EH (cell line): ENCODE results near the gene GNG4.
"Not testable (repeated sequence)": the region's sequence is repeated elsewhere in the genome, so short reads cannot be mapped to it uniquely, and the experiment has no call there.

Experiments
- DNase-seq: peaks from one replicate; pipeline ENCODE4 v3.0.0-alpha.2; 2015; ENCODE audit warnings: low read depth

Gene GNG4

GRCh38 chr1:235624721-235625333 is 24.8 kb downstream of the GNG4 start:
- DNase-seq = peak; percentile 70

- DNase-seq = no peak
These were observed 26.4 kb downstream of the GNG4 start for GRCh38 chr1:235622936-235623779.

DNA sequence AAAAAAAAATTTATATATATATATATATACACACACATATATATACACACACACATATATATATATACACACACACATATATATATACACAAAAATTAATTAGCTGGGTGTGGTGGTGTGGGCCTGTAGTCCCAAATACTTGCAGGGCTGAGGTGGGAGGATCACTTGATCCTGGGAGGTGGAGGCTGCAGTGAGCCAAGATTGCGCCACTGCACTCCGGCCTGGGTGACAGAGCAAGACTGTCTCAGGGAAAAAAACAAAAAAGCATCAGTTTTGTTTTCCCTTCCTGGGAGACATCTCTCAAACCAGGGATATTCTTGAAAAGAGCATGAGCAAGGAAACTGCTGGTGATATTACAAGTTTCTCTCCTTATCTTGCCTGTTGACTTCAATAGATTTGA is 30.4 kb downstream of the GNG4 start:
- peak; percentile 11 for DNase-seq

DNA sequence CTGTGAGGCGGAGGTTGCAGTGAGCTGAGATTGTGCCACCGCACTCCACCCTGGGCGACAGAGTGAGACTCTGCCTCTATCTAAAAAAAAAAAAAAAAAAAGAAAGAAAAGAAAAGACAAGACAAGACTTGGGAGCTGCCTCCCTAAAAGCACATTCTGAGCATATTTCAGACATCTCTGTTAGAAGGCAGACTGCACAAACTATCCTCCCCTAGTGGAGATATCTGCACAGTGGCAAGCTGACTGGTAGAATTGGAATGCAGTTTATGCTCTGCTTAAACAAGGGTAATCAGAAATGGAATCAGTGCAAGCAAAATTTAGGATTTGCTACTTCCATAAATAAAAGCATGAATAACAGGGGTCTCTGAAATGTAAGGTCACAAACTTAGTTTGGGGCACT is 31.8 kb downstream of the GNG4 start:
- DNase-seq = peak; percentile 89

DNA sequence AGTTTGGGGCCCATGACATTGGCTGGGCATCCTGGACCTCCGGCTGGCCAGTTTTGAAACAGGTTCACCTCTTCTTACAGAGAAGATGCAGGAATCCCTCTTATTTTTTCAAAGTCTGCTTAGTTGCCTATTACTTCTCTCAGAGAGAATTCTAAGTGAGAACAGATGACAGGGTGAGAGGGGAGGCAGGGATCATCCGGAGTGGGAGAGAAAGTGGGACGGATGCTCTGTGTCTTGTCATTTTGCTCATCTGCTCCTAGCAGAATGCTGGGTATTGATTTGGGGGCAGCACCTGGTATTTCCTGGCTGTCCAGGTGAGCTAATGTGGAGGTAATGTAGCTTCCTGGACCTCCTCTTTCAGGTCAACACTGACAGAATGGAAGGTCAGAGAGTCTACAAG is 32.4 kb downstream of the GNG4 start:
- no peak for DNase-seq

GRCh38 chr1:235614442-235614954 is 35.1 kb downstream of the GNG4 start:
- DNase-seq = no peak

DNA sequence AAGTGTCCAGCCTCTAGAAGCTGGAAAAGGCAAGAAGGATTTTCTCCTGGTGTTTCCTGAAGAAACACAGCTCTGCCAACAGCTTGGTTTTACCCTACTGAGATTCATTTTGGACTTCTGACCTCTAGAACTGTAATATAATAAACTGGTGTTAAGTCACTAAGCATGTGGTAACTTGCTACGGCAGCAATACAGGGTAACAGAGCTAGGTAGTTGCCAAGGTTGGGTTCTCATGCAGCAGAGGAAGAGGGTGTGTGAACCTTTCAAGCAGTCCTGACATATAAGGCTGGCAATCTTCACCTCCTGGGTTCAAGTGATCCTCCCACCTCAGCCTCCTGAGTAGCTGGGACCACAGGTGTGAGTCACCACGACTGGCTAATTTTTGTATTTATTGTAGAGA is 36.0 kb downstream of the GNG4 start:
- DNase-seq = no peak

DNA sequence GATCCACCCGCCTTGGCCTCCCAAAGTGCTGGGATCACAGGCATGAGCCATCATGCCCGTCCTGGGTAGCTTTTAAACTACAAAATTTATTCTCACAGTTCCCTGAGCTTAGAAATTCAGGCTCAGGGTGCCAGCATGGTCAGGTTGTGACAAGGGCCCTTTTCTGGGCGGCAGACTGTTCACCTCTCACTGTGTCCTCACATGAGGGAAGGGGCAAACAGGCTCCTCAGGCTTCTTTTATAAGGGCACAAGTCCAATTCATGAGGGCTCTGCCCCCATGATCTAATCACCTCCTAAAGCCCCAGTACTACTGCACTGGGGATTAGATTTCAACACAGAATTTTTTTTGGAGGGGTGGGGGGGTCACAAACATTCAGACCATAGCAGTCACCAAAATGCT is 36.8 kb downstream of the GNG4 start:
- no peak for DNase-seq

- DNase-seq = no peak
These were observed 39.4 kb downstream of the GNG4 start for GRCh38 chr1:235610157-235610556.

GRCh38 chr1:235608278-235608677 is 41.3 kb downstream of the GNG4 start:
- no peak for DNase-seq

GRCh38 chr1:235607284-235607683 is 42.3 kb downstream of the GNG4 start:
- DNase-seq = no peak

DNA sequence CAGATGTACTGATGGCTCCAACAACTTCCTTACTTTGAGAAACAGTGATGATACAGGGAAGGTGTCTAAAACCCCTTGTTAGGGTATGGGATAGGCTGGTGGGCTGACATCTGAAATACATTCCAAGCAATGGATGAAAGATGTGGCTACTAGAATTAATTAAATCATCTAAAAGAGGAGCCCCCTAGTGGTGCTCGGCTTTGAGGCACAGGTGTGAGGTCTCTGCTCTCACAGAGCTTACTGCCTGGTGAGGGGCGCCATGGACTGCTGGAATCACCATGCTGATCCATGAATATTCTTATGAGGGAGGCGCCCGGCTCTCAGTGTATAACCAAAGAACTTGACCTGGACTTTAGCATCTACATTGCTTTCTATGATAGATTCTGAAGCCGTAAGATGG is 48.5 kb downstream of the GNG4 start:
- DNase-seq = peak; percentile 19

- no peak for DNase-seq
These were observed 50.0 kb downstream of the GNG4 start for GRCh38 chr1:235599536-235599935.

DNA sequence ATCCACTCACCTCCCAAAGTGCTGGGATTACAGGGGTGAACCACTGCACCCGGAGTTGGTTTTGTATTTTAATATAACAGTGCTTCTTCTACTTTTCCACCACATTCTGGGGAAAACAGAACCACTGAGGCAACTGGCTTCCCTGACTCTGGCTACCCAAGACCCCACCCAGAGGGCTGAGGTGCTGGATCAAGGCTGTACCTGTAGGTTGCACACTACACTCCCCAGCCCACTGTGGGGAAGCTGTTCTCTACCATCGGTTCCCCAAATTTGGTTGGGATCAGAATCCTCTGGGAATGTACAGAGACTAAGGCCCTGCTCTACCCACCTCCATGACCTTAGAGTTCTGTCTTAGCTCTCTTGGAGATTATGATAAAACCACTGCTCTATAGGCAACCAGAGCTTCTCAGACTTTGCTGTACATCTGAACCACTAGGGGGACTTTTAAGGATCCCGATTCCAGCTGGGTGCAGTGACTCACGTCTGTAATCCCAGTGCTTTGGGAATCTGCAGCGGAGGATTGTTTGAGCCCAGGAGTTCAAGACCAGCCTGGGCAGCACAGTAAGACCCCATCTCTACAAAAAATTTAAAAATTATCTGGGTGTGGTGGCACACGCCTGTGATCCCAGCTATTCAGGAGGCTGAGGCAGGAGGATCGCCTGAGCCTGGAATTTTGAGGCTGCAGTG is 51.6 kb downstream of the GNG4 start:
- peak; percentile 65 for DNase-seq

DNA sequence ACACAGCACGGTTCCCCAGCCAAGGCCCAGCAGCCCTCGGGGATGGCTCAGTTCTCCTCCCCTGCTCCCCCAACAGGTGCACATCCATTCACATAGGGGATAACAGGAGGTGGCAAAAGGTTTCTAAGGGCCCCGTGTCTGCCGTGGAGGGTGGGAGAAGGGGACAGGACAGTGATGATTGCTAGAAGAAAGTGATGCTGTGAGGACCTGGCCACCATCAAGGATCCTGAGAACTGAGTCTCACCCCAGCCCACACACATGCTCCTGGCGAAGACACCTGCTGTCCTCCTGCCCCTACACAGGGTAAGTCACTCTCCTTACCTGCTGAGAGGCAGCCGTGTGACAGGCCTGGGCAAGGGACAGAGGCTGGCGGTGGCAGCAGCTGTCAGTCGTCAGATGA is 54.5 kb downstream of the GNG4 start:
- DNase-seq = no peak

DNA sequence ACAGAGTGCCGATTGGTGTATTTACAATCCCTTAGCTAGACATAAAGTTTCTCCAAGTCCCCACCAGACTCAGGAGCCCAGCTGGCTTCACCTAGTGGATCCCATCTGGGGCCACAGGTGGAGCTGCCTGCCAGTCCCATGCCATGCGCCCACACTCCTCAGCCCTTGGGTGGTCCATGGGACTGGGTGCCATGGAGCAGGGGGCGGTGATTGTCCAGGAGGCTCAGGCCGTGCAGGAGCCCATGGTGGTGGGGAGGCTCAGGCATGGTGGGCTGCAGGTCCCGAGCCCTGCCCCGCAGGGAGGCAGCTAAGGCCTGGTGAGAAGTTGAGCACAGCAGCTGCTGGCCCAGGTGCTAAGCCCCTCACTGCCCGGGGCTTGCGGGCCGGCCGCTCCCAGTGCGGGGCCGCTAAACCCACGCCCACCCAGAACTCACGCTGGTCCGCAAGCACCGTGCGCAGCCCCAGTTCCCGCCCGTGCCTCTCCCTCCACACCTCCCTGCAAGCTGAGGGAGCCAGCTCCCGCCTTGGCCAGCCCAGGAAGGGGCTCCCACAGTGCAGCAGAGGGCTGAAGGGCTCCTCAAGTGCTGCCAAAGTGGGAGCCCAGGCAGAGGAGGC is 55.2 kb downstream of the GNG4 start:
- DNase-seq = not testable (repeated sequence)

GRCh38 chr1:235588916-235589515 is 60.6 kb downstream of the GNG4 start:
- DNase-seq = peak; percentile 31

- DNase-seq = no peak
These were observed 61.4 kb downstream of the GNG4 start for GRCh38 chr1:235588156-235588555.

- DNase-seq = no peak
These were observed 62.6 kb downstream of the GNG4 start for GRCh38 chr1:235586992-235587391.

GRCh38 chr1:235586413-235586812 is 63.2 kb downstream of the GNG4 start:
- no peak for DNase-seq

DNA sequence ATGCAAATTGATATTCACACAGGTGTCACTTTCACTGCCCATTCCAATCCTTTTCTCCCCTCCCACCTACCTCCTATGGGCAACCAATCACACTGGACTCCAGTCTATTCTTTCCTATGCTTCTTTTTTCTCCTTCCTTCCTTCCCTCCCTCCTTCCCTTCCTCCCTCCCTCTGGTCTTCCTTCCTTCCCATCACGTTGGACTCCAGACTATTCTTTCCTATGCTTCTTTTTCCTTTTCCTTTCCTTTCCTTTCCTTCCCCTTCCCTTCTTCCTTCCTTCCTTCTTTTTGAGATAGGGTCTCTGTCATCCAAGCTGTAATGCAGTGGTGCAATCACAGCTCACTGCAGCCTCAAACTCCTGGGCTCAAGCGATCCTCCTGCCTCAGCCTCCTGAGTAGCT is 64.6 kb downstream of the GNG4 start:
- DNase-seq = no peak

DNA sequence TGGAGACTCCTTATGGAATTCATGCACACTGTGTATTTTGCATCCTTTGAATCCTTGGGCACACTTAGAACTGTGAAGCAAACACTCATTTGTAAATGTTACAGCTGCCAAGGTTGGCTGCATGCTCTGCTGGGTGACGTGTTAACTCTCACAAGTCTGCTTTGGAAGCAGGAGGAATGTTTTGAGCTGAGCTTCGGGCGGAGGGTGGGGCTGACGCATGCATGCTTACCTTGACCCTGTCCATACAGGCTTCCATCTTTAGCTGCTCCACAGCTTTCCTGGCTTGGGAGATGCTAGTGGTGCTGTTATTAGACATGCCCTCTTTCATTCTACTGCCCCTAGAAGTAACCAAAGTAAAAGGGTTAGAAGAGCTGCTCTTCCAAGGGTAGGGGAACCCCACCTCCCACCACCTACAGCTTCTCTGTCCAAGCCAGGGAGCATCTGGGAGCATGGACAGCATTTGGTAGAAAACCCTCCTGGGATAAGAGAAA is 66.0 kb downstream of the GNG4 start:
- no peak for DNase-seq
